ENCODE data around the gene PREP. TPM values are rescaled to one million over a fixed set of nuclear protein-coding genes. Genes with fewer than 3 reads are reported as not detected.

PREP gene
- total RNA-seq, 1 experiment from 2014 or later, result 69.9 TPM

- Mint-ChIP-seq H3K27ac (ENCODE audit: unreplicated experiment) (no peak overlapping the region), H3K27me3 (ENCODE audit: insufficient read depth, unreplicated experiment) (no peaks in the 10 kb centered on the region), H3K4me3 (ENCODE audit: unreplicated experiment) (no peak overlapping the region), H3K36me3 (ENCODE audit: insufficient read depth, unreplicated experiment) (peaks cover 39% of the 10 kb centered on the region), H3K9me3 (ENCODE audit: unreplicated experiment) (no peaks in the 10 kb centered on the region), H3K4me1 (ENCODE audit: low read depth, unreplicated experiment) (no peaks in the 10 kb centered on the region)
- intact Hi-C loops (cut with micrococcal nuclease; ENCODE audit: unreplicated experiment), result no loop called here
- POLR2A ChIA-PET, result no interaction called here
- H3K4me1 ChIP-seq, result no peaks in the 10 kb centered on the region
- no peak overlapping the region for H3K4me3 ChIP-seq (ENCODE audit: low read depth, low read length)
- no TSS peak for BruUV-seq (replicated peaks)
- TF ChIP-seq CTCF (IDR thresholded peaks at IDR 0.05; ENCODE audit: insufficient read depth in 1 of 2, low read depth in 1 of 2, low read length in 1 of 2, severe bottlenecking in 1 of 2, unreplicated experiment in 1 of 2), result no peak
- no peak for DNase-seq
- H3K36me3 ChIP-seq (ENCODE audit: control insufficient read depth, insufficient read depth, low read length), result no peaks in the 10 kb centered on the region
- H3K27me3 ChIP-seq (replicated peaks; ENCODE audit: control insufficient read depth, insufficient read depth, low read length), result no peaks in the 10 kb centered on the region
- CTCF ChIA-PET, result no interaction called here
- no peaks in the 10 kb centered on the region for H3K9me3 ChIP-seq
Measured at GRCh38 chr6:105320271-105320670, 82.6 kb downstream of the PREP start.

- TF ChIP-seq CTCF (IDR thresholded peaks at IDR 0.05; ENCODE audit: insufficient read depth in 1 of 2, low read depth in 1 of 2, low read length in 1 of 2, severe bottlenecking in 1 of 2, unreplicated experiment in 1 of 2), result no peak
- no TSS peak for BruUV-seq (replicated peaks)
- no peak overlapping the region for H3K27ac Mint-ChIP-seq (ENCODE audit: unreplicated experiment)
- Histone ChIP-seq H3K27me3 (replicated peaks; ENCODE audit: control insufficient read depth, insufficient read depth, low read length) (no peaks in the 10 kb centered on the region), H3K4me3 (ENCODE audit: low read depth, low read length) (no peak overlapping the region), H3K36me3 (ENCODE audit: control insufficient read depth, insufficient read depth, low read length) (no peaks in the 10 kb centered on the region), H3K4me1 (no peaks in the 10 kb centered on the region), H3K9me3 (no peaks in the 10 kb centered on the region)
- CTCF ChIA-PET, result no interaction called here
- H3K9me3 Mint-ChIP-seq (ENCODE audit: unreplicated experiment), result no peaks in the 10 kb centered on the region
- peaks cover 43% of the 10 kb centered on the region for H3K36me3 Mint-ChIP-seq (ENCODE audit: insufficient read depth, unreplicated experiment)
- intact Hi-C loops (cut with micrococcal nuclease; ENCODE audit: unreplicated experiment), result loop anchor here (5.0 kb wide), 1 partner anchor 33 kb away; no protein-coding TSS in a partner anchor
- no peak for DNase-seq
- H3K27me3 Mint-ChIP-seq (ENCODE audit: insufficient read depth, unreplicated experiment), result no peaks in the 10 kb centered on the region
- H3K4me3 Mint-ChIP-seq (ENCODE audit: unreplicated experiment), result no peak overlapping the region
- H3K4me1 Mint-ChIP-seq (ENCODE audit: low read depth, unreplicated experiment), result no peaks in the 10 kb centered on the region
- POLR2A ChIA-PET, result no interaction called here
Measured at GRCh38 chr6:105319331-105319730, 83.6 kb downstream of the PREP start.

GRCh38 chr6:105318660-105319059 is 84.2 kb downstream of the PREP start:
- no peaks in the 10 kb centered on the region for H3K27me3 Mint-ChIP-seq (ENCODE audit: insufficient read depth, unreplicated experiment)

More at GRCh38 chr6:105318660-105319059, 84.2 kb downstream of the PREP start:
- POLR2A ChIA-PET, result no interaction called here
- peaks cover 38% of the 10 kb centered on the region for H3K36me3 Mint-ChIP-seq (ENCODE audit: insufficient read depth, unreplicated experiment)
- no peaks in the 10 kb centered on the region for H3K36me3 ChIP-seq (ENCODE audit: control insufficient read depth, insufficient read depth, low read length)
- intact Hi-C loops (cut with micrococcal nuclease; ENCODE audit: unreplicated experiment), result loop anchor here (1.0 to 5.0 kb wide), 2 partner anchors 34 to 85 kb away; partner anchors contain the start of gene PREP
- no peak overlapping the region for H3K4me3 ChIP-seq (ENCODE audit: low read depth, low read length)
- TF ChIP-seq CTCF (IDR thresholded peaks at IDR 0.05; ENCODE audit: insufficient read depth in 1 of 2, low read depth in 1 of 2, low read length in 1 of 2, severe bottlenecking in 1 of 2, unreplicated experiment in 1 of 2), result no peak
- H3K4me1 ChIP-seq, result no peaks in the 10 kb centered on the region
- no TSS peak for BruUV-seq (replicated peaks)
- H3K27me3 ChIP-seq (replicated peaks; ENCODE audit: control insufficient read depth, insufficient read depth, low read length), result no peaks in the 10 kb centered on the region
- H3K9me3 ChIP-seq, result no peaks in the 10 kb centered on the region
- H3K4me3 Mint-ChIP-seq (ENCODE audit: unreplicated experiment), result no peak overlapping the region
- DNase-seq, result no peak
- no peaks in the 10 kb centered on the region for H3K9me3 Mint-ChIP-seq (ENCODE audit: unreplicated experiment)
- peak overlapping the region; percentile 34 for H3K27ac Mint-ChIP-seq (ENCODE audit: unreplicated experiment)
- H3K4me1 Mint-ChIP-seq (ENCODE audit: low read depth, unreplicated experiment), result no peaks in the 10 kb centered on the region
- CTCF ChIA-PET, result interaction anchor here (0.9 to 1.2 kb wide), 2 partner anchors 82 to 84 kb away, joined by 3 to 4 read pairs; partner anchors contain the start of gene PREP
